GM18520 (cell line): ENCODE results near the gene MAST2.
"Not testable (repeated sequence)": the region's sequence is repeated elsewhere in the genome, so short reads cannot be mapped to it uniquely, and the experiment has no call there.

ENCODE experiments used
- ATAC-seq: cut with Tn5 transposase; IDR thresholded peaks from one replicate; pipeline ENCODE4 v1.9.1; 2021; ENCODE audit not compliant: unreplicated experiment

MAST2 gene

DNA sequence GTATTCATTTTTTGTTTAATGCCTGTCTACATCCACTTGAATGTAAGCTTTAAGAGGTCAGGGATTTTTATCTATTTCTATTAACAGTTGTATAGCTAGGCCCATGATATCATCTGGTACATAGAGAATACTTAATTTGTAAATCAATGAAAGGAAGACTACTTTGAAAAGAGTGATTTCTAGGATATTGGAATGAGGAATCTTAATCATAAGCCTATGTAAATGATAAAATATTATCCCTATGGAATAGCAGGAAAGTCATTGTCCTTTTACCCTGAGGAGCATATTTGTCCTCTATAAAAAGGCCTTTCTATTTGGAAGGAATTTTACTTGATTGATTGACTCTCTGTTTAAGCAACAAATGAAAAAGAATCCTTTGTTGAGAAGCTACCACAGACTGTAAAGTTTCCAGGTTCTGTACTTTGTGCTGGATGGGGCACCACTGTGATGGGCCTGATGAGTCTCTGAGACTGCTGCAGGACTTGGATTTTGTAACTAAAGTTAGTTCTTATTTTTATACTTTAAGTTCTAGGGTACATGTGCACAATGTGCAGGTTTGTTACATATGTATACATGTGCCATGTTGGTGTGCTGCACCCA lies 53.8 kb downstream of the MAST2 start:
- no peak for ATAC-seq

- ATAC-seq = not testable (repeated sequence)
These were observed 54.5 kb downstream of the MAST2 start for GRCh38 chr1:45857755-45858492.

GRCh38 chr1:45859221-45859620 lies 55.8 kb downstream of the MAST2 start:
- ATAC-seq = no peak

GRCh38 chr1:45862008-45862407 lies 58.6 kb downstream of the MAST2 start:
- no peak for ATAC-seq

DNA sequence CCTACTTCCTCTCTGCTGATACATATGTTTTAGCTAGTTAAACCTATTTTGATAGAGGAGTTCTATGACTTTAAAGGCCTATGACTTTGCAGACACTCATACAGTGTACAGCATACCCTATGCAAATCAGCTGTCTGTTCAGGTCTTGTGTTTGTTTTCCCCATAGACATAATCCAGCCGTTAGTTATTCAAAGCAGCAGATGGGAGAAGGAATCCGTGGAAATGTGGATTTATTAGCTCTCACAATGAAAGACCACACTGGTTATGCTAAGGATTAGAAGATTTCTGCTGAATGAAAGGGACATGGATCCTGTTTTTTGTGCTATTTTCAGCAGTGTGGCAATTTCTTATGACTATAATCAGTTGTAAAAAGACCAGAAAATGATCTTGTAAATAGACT lies 59.8 kb downstream of the MAST2 start:
- ATAC-seq = no peak

- ATAC-seq = no peak
These were observed 61.0 kb downstream of the MAST2 start for GRCh38 chr1:45864167-45865106.

GRCh38 chr1:45867697-45868348 lies 64.4 kb downstream of the MAST2 start:
- ATAC-seq = no peak

- ATAC-seq = no peak
These were observed 65.4 kb downstream of the MAST2 start for GRCh38 chr1:45868861-45869260.

GRCh38 chr1:45870500-45870899 lies 67.1 kb downstream of the MAST2 start:
- no peak for ATAC-seq

DNA sequence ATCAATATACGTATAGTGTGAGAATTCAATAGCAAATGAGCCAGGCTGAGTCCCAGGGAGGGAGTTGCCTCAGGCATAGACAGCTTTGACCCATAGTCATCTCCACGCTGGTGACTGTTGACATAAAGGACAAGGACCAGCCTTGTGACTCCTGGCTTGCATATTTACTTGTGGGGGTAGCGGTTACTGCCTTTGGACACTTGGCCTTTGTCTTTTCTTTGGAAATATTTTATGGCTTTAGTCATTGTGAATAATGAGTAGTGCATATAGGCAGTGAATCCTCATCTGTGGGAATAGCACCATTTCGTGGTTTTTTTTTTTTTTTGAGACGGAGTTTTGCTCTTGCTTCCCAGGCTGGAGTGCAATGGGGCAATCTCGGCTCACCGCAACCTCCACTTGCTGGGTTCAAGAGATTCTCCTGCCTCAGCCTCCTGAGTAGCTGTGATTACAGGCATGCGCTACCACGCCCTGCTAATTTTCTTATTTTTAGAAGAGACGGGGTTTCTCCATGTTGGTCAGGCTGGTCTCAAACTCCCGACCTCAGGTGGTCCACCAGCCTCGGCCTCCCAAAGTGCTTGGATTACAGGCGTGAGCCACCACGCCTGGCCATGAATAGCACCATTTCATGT lies 68.9 kb downstream of the MAST2 start:
- not testable (repeated sequence) for ATAC-seq

GRCh38 chr1:45876000-45876617 lies 72.7 kb downstream of the MAST2 start:
- no peak for ATAC-seq

DNA sequence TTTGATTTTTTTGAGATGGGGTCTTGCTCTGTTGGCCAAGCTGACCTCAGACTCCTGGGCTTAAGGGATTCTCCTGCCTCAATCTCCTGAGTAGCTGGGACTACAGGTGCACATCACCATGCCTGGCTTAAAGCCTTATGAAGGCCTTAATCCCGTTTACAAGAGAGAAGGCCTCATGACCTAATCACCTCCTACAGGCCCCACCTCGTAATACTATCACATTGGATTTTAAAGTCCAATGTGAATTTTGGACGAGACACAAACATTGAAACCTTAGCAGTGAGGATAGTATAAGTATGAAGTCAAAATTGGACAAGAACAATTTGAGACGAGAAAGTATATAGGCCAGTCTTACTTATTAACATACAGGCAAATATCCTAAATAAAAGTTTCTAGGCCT lies 73.9 kb downstream of the MAST2 start:
- no peak for ATAC-seq

DNA sequence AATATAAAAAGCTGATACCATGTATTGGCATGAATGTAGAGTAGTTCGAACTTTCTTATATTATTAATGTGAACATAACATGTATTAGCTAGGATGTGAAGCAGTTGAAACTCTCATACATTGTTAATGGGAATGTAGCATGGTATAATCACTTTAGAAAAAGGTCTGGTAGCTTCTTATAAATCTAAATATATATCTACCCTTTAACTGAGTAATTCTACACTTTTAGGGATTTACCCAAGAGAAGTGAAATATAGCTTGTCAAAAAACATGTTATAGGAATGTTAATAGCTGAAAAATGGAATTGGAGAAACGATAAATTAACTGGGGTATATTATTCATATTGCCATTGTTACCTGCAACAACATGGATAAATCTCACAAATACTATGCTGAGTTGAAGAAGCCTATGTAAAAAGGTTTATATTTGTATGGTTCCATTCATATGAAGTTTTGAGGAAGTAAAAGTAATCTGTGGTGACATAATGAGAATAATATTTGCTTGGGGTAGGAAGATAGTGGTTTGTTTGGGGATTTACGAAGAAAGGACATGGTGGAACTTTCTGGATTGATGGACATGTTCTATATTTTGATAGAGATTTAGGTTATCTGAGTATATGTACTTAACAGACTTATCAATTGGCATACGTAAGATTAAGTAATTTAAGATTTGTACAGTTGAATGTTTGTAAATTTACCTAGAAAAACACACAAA lies 76.6 kb downstream of the MAST2 start:
- no peak for ATAC-seq

- no peak for ATAC-seq
These were observed 77.5 kb downstream of the MAST2 start for GRCh38 chr1:45880930-45881329.

DNA sequence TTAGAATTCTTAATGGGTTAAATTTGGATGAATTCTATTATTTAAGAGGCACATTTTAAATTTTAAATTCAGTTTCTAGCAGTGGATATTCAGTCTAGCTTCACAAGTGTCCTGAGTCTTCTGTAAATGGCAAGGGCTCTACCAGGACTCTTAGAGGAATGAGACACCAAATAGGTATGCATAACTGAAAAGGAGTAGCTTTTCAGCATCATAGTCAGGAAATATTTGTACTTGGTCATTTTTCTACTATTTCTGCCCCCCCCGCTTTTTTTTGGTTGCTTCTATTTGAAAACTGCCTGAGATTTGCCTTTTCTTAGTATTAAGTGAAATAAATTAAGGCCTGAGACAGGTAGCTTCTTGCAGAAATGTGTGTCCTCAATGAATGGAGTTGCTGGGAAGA lies 80.2 kb downstream of the MAST2 start:
- no peak for ATAC-seq

DNA sequence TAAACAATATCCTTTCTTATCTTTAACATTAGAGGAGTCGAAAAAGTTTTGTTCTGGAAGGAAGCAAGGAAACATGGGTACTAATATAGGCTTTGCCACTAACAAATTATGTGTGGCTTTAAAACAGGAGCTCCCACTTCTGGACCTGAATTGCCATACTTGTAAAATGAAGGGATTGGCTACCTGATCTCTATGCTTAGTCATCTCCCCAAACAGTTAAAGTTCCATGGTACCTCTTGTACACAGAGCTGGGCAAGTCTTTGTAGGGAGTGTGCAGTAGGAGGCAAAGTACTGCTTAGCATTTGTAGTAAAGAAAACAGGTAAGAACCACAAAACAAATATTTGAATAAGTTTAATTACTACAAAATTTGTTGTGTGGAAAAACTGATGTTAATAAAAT lies 81.3 kb downstream of the MAST2 start:
- ATAC-seq = no peak

GRCh38 chr1:45886229-45886628 lies 82.8 kb downstream of the MAST2 start:
- no peak for ATAC-seq

DNA sequence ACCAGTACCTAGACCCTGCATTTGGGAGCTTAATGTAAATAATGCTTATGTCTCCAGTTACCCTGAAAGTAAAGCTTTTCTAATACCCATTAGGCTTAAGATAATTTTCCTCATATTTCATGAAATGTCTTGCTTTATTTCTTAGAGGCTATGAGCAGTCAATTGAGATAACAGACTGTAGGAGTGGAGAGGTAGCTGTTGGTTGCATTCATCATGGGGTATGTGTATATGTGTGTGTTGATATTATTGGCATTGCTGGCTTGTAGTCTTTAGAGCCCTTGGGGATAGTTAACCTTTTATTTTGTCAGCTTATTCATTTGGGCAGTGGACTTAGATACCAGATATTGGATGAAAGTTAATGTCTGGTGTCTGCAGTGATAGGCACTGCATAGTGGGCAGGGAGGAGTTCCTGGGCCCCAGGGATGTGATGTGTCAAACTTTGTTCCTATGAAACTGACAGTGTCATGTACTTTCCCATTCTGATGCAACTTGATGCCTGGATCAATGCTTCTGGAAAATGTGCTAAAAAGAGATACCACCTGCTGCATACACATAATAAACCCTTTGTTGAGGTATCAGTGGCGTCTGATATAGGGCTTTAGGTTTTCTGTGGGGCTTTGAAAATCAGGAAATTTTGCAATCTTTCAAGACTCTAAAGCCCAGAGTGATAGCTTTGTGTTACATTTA lies 83.9 kb downstream of the MAST2 start:
- no peak for ATAC-seq

GRCh38 chr1:45890078-45890477 lies 86.7 kb downstream of the MAST2 start:
- no peak for ATAC-seq
